ENCODE results near the gene CD300LB.
A peak's percentile ranks its signal among the peaks of the same experiment; 100 is the strongest.

The CD300LB gene

DNA sequence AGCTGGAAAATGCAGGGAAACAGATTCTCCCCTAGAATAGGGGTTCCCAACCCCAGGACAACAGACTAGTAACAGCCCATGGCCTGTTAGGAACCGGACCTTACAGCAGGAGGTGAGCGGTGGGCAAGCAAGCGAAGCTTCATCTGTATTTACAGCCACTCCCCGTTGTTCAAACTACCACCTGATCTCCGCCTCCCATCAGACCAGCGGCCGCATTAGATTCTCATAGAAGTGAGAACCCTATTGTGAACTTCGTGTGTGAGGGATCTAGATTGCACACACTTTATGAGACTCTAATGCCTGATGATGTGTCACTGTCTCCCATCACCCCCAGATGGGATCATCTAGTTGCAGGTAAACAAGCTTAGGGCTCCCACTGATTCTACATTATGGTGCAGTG is 3.5 kb downstream of the CD300LB start:
- 0 out of 2 replicates have a peak, but pooled peaks cover 6% of the 10 kb centered on the region for H3K9me3 ChIP-seq
- no peak overlapping the region for H3K9ac ChIP-seq
- no peak for TF ChIP-seq Cebpa-rat (IDR thresholded peaks at IDR 0.05)
- no peak overlapping the region for H3K27ac ChIP-seq
- no peaks in the 10 kb centered on the region for H4K20me1 ChIP-seq
- H3K4me1 ChIP-seq, result peaks cover 17% of the 10 kb centered on the region
- no peaks in the 10 kb centered on the region for H3K36me3 ChIP-seq
- H3K4me2 ChIP-seq, result no peak overlapping the region
- no peaks in the 10 kb centered on the region; the same call in 1 of the 2 replicates for H3K27me3 ChIP-seq
- no peak overlapping the region for H3K4me3 ChIP-seq

DNA sequence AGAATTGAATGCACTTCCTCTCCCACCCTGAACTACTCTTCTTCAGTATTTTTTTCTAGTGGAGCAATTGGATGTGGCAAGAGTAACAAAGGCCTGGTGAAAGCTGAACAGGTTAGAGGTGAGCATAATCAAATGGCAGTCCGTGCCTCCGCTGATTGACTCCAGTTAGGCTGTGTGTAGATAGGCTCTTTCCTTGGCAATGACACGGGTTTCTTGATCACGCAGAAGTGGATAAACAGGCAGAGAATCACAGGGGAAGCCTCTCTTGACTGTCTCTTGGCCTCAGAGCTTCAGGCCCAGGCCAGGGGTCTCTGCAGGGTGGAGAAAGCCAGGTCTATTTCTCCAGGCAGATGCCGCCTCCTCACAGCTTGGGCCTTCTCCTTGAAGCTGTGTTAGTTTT is 4.2 kb downstream of the CD300LB start:
- Histone ChIP-seq H3K4me1 (peaks cover 13% of the 10 kb centered on the region), H3K27ac (no peak overlapping the region), H4K20me1 (no peaks in the 10 kb centered on the region), H3K4me2 (no peak overlapping the region), H3K4me3 (no peak overlapping the region), H3K36me3 (no peaks in the 10 kb centered on the region), H3K9ac (no peak overlapping the region), H3K27me3 (no peaks in the 10 kb centered on the region; the same call in 1 of the 2 replicates), H3K9me3 (0 out of 2 replicates have a peak, but pooled peaks cover 7% of the 10 kb centered on the region)
- TF ChIP-seq Cebpa-rat (IDR thresholded peaks at IDR 0.05), result no peak

DNA sequence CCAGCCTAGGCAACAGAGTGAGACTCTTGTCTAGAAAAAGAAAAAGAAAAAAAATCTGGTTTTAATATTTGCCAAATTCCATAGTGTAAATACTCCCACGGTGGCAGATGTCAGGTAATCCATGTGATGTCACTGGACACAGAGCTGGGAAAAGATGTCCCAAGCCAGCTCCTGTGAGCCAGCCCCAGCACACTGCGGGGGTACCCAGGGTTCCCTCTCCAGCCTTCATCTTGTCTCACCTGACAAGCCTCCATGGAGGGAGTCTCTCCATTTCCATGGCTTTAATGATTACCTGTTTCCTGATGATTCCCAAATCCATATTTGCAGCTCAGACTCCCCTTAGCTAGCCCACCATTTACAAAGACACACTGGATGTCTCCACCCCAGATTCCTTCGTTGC is 4.6 kb downstream of the CD300LB start:
- Histone ChIP-seq H3K4me3 (no peak overlapping the region), H3K27ac (no peak overlapping the region), H3K36me3 (no peaks in the 10 kb centered on the region), H3K9ac (no peak overlapping the region), H3K27me3 (no peaks in the 10 kb centered on the region; the same call in 1 of the 2 replicates), H4K20me1 (no peaks in the 10 kb centered on the region), H3K4me1 (peaks cover 15% of the 10 kb centered on the region), H3K4me2 (no peak overlapping the region), H3K9me3 (0 out of 2 replicates have a peak, but pooled peaks cover 7% of the 10 kb centered on the region)
- TF ChIP-seq Cebpa-rat (IDR thresholded peaks at IDR 0.05), result no peak

DNA sequence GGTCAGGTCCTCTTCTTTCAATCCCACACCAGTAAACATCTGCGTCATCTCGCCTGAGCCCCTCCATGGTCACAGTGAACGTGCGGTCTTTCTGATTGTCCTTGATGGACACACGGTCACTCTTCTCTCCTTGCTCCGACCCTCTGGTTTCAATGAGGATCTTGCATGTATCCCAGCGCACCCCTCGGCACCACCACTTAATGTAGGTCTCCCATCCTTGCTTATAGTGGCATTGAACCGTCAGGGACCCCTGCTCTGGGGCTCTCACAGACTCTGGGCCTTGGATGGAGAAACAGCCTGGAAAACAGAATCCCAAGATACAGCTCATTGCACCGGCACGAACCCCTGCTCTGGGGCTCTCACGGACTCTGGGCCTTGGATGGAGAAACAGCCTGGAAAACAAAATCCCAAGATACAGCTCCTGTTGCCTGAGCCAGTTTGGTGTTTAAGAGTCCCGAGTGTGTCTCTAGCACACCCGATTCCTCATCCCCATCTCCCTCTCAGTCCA is 5.4 kb downstream of the CD300LB start:
- 0 out of 2 replicates have a peak, but pooled peaks cover 7% of the 10 kb centered on the region for H3K9me3 ChIP-seq
- no peaks in the 10 kb centered on the region for H4K20me1 ChIP-seq
- no peak overlapping the region for H3K27ac ChIP-seq
- no peak overlapping the region for H3K4me3 ChIP-seq
- peaks cover 23% of the 10 kb centered on the region for H3K4me1 ChIP-seq
- no peaks in the 10 kb centered on the region; the same call in 1 of the 2 replicates for H3K27me3 ChIP-seq
- TF ChIP-seq Cebpa-rat (IDR thresholded peaks at IDR 0.05), result no peak
- H3K9ac ChIP-seq, result no peak overlapping the region
- H3K36me3 ChIP-seq, result no peaks in the 10 kb centered on the region
- H3K4me2 ChIP-seq, result no peak overlapping the region

DNA sequence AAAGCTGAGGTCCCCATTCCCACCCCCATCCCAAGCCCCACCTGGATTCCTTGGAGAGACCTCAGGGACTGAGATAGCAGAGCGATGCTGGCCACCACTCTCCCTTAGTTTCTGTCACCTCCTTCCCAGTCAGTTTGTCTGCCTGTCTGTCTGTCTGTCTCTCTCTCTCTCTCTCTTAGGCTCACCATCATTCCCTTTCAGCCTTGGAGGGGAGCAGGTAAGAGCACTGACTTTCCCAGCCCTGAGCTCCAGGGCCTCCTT is 5.9 kb downstream of the CD300LB start:
- H3K4me2 ChIP-seq, result no peak overlapping the region
- no peak overlapping the region for H3K27ac ChIP-seq
- H3K36me3 ChIP-seq, result no peaks in the 10 kb centered on the region
- no peak overlapping the region for H3K4me3 ChIP-seq
- H3K4me1 ChIP-seq, result peaks cover 28% of the 10 kb centered on the region
- no peak for TF ChIP-seq Cebpa-rat (IDR thresholded peaks at IDR 0.05)
- H3K9me3 ChIP-seq, result 0 out of 2 replicates have a peak, but pooled peaks cover 7% of the 10 kb centered on the region
- no peak overlapping the region for H3K9ac ChIP-seq
- H3K27me3 ChIP-seq, result no peaks in the 10 kb centered on the region
- no peaks in the 10 kb centered on the region for H4K20me1 ChIP-seq

DNA sequence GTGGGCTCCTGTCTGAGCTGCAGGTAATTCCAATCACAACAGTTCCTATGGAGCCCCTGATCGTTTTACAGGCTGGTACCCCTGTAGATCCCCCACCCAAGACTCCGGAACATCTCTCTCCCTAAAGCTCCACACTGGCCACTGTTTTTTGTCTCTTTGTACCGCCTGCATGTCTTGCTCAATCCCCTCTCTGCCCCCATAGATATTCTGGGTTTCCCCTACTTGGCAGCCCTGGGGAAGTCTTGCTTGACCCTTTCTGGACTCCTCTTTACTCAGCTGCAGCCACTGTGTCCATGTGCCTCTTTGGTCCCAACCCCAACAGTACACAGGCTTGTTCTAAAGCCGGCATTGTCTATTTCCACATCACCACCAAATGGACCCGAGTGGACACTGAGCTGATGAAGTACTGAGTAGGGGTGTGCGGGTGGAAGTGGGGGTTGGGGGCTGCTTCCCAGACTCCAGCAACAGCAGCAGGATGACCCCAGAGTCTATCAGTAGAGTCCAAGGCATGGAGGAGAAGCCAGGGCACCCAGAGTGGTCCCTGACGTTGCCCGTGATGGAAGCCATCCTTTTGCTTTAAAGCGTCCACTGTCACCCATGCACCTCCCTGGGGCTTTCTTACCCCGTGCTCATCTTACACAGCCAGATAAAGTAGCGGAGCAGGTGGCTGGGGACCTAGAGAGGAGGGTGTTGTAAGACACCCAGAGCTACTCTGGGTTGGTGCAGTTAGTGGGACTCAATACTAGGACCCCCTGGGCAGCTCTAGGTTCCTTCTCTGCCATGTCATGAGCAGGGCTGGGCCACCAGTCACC is 6.4 kb downstream of the CD300LB start:
- H3K27me3 ChIP-seq, result no peaks in the 10 kb centered on the region
- TF ChIP-seq Cebpa-rat (IDR thresholded peaks at IDR 0.05), result no peak
- H3K9ac ChIP-seq, result no peak overlapping the region
- no peaks in the 10 kb centered on the region for H4K20me1 ChIP-seq
- no peak overlapping the region for H3K4me2 ChIP-seq
- no peaks in the 10 kb centered on the region for H3K36me3 ChIP-seq
- no peak overlapping the region for H3K4me3 ChIP-seq
- H3K4me1 ChIP-seq, result peaks cover 33% of the 10 kb centered on the region
- H3K27ac ChIP-seq, result no peak overlapping the region
- 0 out of 2 replicates have a peak, but pooled peaks cover 7% of the 10 kb centered on the region for H3K9me3 ChIP-seq

DNA sequence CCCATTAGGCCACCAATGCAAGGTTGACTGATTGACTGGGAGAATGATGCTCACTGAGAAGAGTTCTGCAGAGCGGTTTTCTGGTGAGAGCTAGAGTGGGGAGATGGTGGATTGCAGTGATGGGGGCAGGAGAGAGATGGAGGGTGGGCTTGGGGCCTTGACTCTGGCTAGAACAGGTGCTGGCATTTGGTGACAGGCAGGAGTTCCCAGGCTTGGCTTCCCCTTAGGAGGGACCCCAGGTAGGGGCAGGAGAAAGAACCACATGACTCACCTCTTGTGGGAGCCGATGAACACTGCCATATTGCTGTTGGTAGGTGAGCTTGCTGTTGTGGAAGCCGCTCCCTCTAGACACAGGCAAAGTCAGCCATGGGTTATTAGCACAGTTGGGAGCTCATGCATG is 8.0 kb downstream of the CD300LB start:
- no peaks in the 10 kb centered on the region for H4K20me1 ChIP-seq
- no peaks in the 10 kb centered on the region for H3K36me3 ChIP-seq
- no peaks in the 10 kb centered on the region for H3K27me3 ChIP-seq
- TF ChIP-seq Cebpa-rat (IDR thresholded peaks at IDR 0.05), result no peak
- peaks cover 30% of the 10 kb centered on the region for H3K4me1 ChIP-seq
- no peak overlapping the region for H3K27ac ChIP-seq
- H3K4me3 ChIP-seq, result no peak overlapping the region
- no peak overlapping the region for H3K4me2 ChIP-seq
- H3K9ac ChIP-seq, result no peak overlapping the region
- H3K9me3 ChIP-seq, result peaks cover 15% of the 10 kb centered on the region

DNA sequence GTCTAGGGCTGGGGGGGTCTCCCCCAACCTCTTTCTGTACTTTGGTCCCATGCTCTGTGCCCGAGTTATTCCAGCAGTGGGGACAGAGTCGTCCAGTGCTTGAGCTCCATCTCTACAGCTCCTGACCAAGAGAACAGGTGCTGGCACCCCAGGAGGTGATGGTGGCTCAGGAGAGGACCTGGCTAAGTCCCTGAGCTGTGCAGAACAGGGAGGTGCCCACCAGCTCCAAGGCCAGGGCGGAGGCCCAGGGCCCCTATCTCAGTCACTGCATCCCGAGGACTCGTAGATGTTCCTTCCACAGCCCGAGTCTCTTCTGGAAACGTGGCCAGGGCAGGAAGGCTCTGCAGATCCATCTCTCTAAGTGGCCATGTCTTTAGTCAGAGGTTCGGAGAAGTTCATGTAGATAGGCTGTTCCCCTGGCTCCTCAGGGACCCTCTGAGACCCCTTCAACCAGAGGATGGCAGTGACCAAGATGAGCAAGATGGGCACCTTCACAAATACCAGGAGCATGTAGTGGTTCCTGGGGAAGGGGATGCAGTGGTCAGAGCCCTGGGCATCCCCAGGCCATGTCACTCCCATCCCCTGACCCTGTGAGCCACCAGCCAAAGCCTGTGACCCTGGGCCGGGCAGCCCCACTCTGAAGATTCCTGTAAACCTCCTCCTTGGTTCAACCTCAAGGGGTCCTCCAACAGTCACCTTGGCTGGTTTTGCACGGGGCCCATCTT is 8.7 kb downstream of the CD300LB start:
- peak overlapping the region; percentile 61 for H3K4me2 ChIP-seq
- TF ChIP-seq Cebpa-rat (IDR thresholded peaks at IDR 0.05), result no peak
- peaks cover 29% of the 10 kb centered on the region for H3K4me1 ChIP-seq
- no peak overlapping the region for H3K4me3 ChIP-seq
- H3K36me3 ChIP-seq, result no peaks in the 10 kb centered on the region
- no peak overlapping the region for H3K9ac ChIP-seq
- H3K27ac ChIP-seq, result no peak overlapping the region
- no peaks in the 10 kb centered on the region for H3K27me3 ChIP-seq
- no peaks in the 10 kb centered on the region for H4K20me1 ChIP-seq
- H3K9me3 ChIP-seq, result peaks cover 18% of the 10 kb centered on the region

DNA sequence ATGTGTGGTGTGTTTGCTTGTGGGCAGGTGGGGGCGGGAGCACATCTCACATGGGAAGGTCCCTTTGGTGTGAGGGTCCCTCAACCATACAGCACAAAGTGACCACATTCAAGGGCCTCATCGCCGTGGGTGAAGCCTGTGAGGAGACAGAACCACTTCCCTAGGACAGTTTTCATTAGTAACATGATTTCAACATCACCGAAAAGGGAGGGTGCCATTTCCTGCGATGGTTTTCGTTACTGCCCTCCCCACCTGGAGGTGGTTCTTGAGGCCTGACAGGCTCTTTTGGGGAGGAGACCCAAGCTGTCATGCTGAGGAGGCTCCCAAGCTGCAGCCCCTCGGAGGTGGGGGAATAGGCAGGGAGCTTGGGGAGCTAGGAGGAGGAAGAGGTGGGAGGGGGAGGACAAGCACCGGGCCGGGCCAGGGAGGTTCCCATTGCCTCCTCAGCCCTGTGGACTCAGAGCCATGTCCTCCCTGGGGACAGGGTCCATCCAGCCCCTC is 9.5 kb downstream of the CD300LB start:
- no peaks in the 10 kb centered on the region for H4K20me1 ChIP-seq
- peak overlapping the region; percentile 61 for H3K4me2 ChIP-seq
- H3K36me3 ChIP-seq, result no peaks in the 10 kb centered on the region
- peaks cover 18% of the 10 kb centered on the region for H3K9me3 ChIP-seq
- H3K4me3 ChIP-seq, result no peak overlapping the region
- peaks cover 29% of the 10 kb centered on the region for H3K4me1 ChIP-seq
- H3K27ac ChIP-seq, result no peak overlapping the region
- no peak for TF ChIP-seq Cebpa-rat (IDR thresholded peaks at IDR 0.05)
- no peak overlapping the region for H3K9ac ChIP-seq
- H3K27me3 ChIP-seq, result no peaks in the 10 kb centered on the region
